Lung (tissue), 12 donors: ENCODE data around the gene VDAC1. TPM values are rescaled to one million over a fixed set of nuclear protein-coding genes. Genes with fewer than 3 reads are reported as not detected.
"Not testable (repeated sequence)": the region's sequence is repeated elsewhere in the genome, so short reads cannot be mapped to it uniquely, and the experiment has no call there.

Experiments
- ATAC-seq: fragments of 200-7000 bp; cut with Tn5 transposase; one replicate; pipeline ENCODE4 v1.9.1; 2020; ENCODE audit warnings: moderate number of reproducible peaks; ENCODE audit not compliant: insufficient read depth, low FRiP score
- DNase-seq, 3 donors: peaks; one replicate each; pipeline ENCODE4 v3.0.0-alpha.2; 2013 to 2017
- H3K27ac ChIP-seq, 2 donors: one replicate each; pipeline ENCODE4 v1.5.1; 2013; ENCODE audit warnings: mild to moderate bottlenecking in 2 of 2, moderate library complexity in 2 of 2, control low read depth in 1 of 2, inconsistent platforms in 1 of 2, low read depth in 1 of 2, low read length in 1 of 2
- H3K27me3 ChIP-seq, 3 donors: one replicate each; pipeline ENCODE4 v1.5.1; 2013; ENCODE audit warnings: low read length in 2 of 3; ENCODE audit not compliant: control insufficient read depth in 3 of 3, insufficient read depth in 3 of 3
- H3K36me3 ChIP-seq, 4 donors: one replicate each; pipeline ENCODE4 v1.5.1; 2013; ENCODE audit warnings: low read length in 4 of 4, mild to moderate bottlenecking in 1 of 4, moderate library complexity in 1 of 4; ENCODE audit not compliant: control insufficient read depth in 4 of 4, insufficient read depth in 4 of 4
- H3K4me1 ChIP-seq, 5 donors: one replicate each; pipeline ENCODE4 v1.5.1; 2013; ENCODE audit warnings: low read length in 5 of 5, mild to moderate bottlenecking in 2 of 5, moderate library complexity in 1 of 5; ENCODE audit not compliant: control insufficient read depth in 5 of 5, insufficient read depth in 5 of 5
- H3K4me3 ChIP-seq: one replicate; pipeline ENCODE4 v1.5.1; 2013; ENCODE audit warnings: mild to moderate bottlenecking, control low read depth, moderate library complexity
- H3K9ac ChIP-seq, 2 donors: one replicate each; pipeline ENCODE4 v1.5.1; 2013; ENCODE audit warnings: low read length in 2 of 2, control low read depth in 1 of 2; ENCODE audit not compliant: insufficient read depth in 1 of 2
- H3K9me3 ChIP-seq, 4 donors: one replicate each; pipeline ENCODE4 v1.5.1; 2013; ENCODE audit warnings: low read length in 3 of 4, mild to moderate bottlenecking in 1 of 4, moderate library complexity in 1 of 4; ENCODE audit not compliant: control insufficient read depth in 4 of 4, insufficient read depth in 3 of 4
- WGBS, 2 donors: extraction: QIAGEN DNeasy Blood & Tissue Kit; methylation state at CpG; one replicate each; pipeline ENCODE4 v1.1.7; 2013; 5-methylcytosine and 5-hydroxymethylcytosine counted together
- polyA plus RNA-seq, 2 donors: library from polyadenylated mRNA; stranded (reverse); fragments of 200-250 nt; gene quantifications; one replicate each; pipeline ENCODE4 v1.2.1, GENCODE V29; 2013
- total RNA-seq, 2 donors: library from RNA; depleted of rRNA in 1 of 2; stranded (reverse); fragments of >200 nt in 1 of 2; gene quantifications; one replicate each; pipeline ENCODE4 v1.2.1, GENCODE V29; 2014 to 2021
- TF ChIP-seq, protein P1 (sequence below): IDR thresholded peaks from 2 replicates; pipeline ENCODE4 v1.5.1; 2012; ENCODE audit warnings: mild to moderate bottlenecking; ENCODE audit errors: control extremely low read depth, extremely low read depth
- donor health status: control.
- donor health status: control.
- donor health status: Bipolar disorder and iron deficiency.
- donor health status: healthy.
- donor health status: DM: yes; HTN: yes; CAD: no.

VDAC1 gene
- total and polyA plus RNA-seq, 4 donors = 107 to 136 (median 120) TPM

DNA sequence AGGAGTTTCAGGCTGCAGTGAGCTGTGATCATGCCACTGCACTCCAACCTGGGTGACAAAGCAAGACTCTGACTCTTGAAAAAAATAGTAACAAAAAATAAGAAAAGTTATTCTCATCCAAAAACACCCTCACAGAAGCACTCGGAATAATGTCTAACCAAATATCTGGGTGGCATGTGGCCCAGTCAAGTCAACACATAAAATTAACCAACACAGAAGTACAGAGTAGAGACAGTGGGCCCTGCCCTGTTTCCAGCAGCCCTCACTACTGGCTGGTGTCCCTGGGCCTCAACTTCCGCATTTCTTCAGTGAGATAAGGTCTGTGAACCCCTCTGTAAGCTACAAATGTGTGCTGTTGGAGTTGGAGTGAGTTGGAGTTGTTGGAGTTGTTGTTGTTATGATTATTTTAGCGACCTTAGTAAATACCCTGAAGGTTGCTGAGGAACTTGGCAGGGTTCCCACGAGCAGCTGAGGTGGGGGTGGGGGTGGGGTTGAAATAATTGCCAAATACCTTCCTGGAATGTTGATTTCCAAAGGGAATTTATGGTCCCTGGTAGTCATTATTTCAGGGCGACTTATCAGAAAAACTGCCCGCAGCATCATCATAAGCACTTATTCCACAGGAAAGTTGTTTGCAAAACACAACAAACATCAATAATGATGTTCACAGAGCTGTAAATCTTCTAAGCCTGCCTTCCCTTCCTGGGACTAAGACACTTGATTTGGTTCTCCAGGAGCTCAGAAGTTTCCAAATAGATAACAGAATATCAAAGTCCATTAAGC is 66.5 kb downstream of the VDAC1 start:
- H3K27ac ChIP-seq = no peak overlapping the region
- no peaks in the 10 kb centered on the region for H3K9me3 ChIP-seq
- 60 to 68% methylated on average over 6 of the region's 6 CpGs for WGBS, 2 donors
- TF ChIP-seq, protein P1, sequence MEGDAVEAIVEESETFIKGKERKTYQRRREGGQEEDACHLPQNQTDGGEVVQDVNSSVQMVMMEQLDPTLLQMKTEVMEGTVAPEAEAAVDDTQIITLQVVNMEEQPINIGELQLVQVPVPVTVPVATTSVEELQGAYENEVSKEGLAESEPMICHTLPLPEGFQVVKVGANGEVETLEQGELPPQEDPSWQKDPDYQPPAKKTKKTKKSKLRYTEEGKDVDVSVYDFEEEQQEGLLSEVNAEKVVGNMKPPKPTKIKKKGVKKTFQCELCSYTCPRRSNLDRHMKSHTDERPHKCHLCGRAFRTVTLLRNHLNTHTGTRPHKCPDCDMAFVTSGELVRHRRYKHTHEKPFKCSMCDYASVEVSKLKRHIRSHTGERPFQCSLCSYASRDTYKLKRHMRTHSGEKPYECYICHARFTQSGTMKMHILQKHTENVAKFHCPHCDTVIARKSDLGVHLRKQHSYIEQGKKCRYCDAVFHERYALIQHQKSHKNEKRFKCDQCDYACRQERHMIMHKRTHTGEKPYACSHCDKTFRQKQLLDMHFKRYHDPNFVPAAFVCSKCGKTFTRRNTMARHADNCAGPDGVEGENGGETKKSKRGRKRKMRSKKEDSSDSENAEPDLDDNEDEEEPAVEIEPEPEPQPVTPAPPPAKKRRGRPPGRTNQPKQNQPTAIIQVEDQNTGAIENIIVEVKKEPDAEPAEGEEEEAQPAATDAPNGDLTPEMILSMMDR = no peak
- H3K4me3 ChIP-seq = no peak overlapping the region
- no peaks in the 10 kb centered on the region for H3K27me3 ChIP-seq
- no peak for DNase-seq
- no peak for ATAC-seq
- no peaks in the 10 kb centered on the region for H3K36me3 ChIP-seq
- H3K9ac ChIP-seq = no peak overlapping the region
- H3K4me1 ChIP-seq = peaks cover 0 to under 1% (median 0%) of the 10 kb centered on the region in 5 donors

DNA sequence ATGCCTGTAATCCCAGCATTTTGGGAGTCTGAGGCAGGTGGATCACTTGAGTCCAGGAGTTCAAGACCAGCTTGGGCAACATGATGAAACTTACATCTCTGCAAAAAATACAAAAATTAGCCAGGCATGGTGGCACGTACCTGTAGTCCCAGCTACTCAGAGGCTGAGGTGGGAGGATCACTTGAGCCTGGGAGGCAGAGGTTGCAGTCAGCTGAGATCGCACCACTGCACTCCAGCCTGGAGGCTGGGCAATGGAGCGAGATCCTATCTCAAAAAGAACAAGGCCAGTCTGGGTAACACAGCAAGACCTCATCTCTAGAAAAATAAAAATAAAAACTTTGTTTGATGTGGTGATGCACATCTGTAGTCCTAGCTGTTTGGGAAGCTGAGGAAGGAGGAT is 67.1 kb downstream of the VDAC1 start:
- H3K4me3 ChIP-seq, H3K9me3 ChIP-seq, DNase-seq, H3K27ac ChIP-seq, H3K27me3 ChIP-seq, H3K36me3 ChIP-seq, ATAC-seq, H3K4me1 ChIP-seq, H3K9ac ChIP-seq: not testable (repeated sequence)
- WGBS, 2 donors = 92 to 98% methylated on average over 3 of the region's 3 CpGs

DNA sequence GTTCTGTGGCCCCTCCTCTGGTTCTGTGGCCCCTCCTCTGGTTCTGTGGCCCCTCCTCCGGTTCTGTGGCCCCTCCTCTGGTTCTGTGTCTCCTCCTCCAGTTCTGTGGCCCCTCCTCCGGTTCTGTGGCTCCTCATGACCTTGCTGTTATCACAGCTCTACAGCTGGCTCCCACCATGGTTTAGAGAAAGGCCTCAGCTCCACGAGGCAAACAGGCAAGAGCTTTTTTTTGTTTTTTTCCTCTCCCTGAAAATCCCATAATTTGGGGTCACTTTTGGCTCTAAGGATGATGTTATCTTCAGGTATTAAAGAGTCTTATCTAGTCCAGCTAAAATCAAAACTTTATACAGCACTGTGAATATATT is 68.1 kb downstream of the VDAC1 start:
- no peaks in the 10 kb centered on the region for H3K4me1 ChIP-seq
- ATAC-seq (no peak), DNase-seq (no peak)
- no peak overlapping the region for H3K27ac ChIP-seq
- H3K4me3 ChIP-seq = no peak overlapping the region
- WGBS, 2 donors = 67 to 72% methylated on average over 3 of the region's 3 CpGs
- H3K9ac ChIP-seq = no peak overlapping the region
- no peaks in the 10 kb centered on the region for H3K36me3 ChIP-seq
- H3K9me3 ChIP-seq = no peaks in the 10 kb centered on the region
- no peaks in the 10 kb centered on the region for H3K27me3 ChIP-seq
- TF ChIP-seq, protein P1 = no peak

- H3K4me3 ChIP-seq, H3K27ac ChIP-seq, ATAC-seq, DNase-seq, H3K9me3 ChIP-seq, H3K9ac ChIP-seq, H3K36me3 ChIP-seq, H3K4me1 ChIP-seq, H3K27me3 ChIP-seq: not testable (repeated sequence)
- WGBS, 2 donors = 93% methylated on average over 10 of the region's 10 CpGs
Measured at GRCh38 chr5:133935991-133936650, 68.7 kb downstream of the VDAC1 start.
